ENCODE data around the gene JAK3.

The JAK3 gene

GRCh38 chr19:17837972-17838371, 9.8 kb downstream of the JAK3 start:
- DNase-seq, result no peak

- DNase-seq, result no peak
Measured at GRCh38 chr19:17836530-17836929, 11.3 kb downstream of the JAK3 start.

GRCh38 chr19:17835182-17836006, 12.4 kb downstream of the JAK3 start:
- DNase-seq, result no peak

- DNase-seq, result no peak
Measured at GRCh38 chr19:17834350-17835181, 13.2 kb downstream of the JAK3 start.

GRCh38 chr19:17832443-17833208, 15.2 kb downstream of the JAK3 start:
- no peak for DNase-seq

GRCh38 chr19:17831419-17831888, 16.3 kb downstream of the JAK3 start:
- DNase-seq, result no peak

GRCh38 chr19:17830567-17831418, 17.0 kb downstream of the JAK3 start:
- DNase-seq, result no peak

GRCh38 chr19:17829855-17830566, 17.8 kb downstream of the JAK3 start:
- no peak for DNase-seq

- DNase-seq, result no peak
Measured at GRCh38 chr19:17826508-17827056, 21.2 kb downstream of the JAK3 start.

- DNase-seq, result no peak
Measured at GRCh38 chr19:17824339-17824738, 23.4 kb downstream of the JAK3 start.

GRCh38 chr19:17821190-17821589, 26.6 kb downstream of the JAK3 start, which contains the start of gene INSL3:
Gene INSL3, minus strand, starts transcription at chr19:17821519. Its CDS starts 13 bp downstream, at chr19:17821506.
- DNase-seq, result no peak

- no peak for DNase-seq
Measured at GRCh38 chr19:17817668-17818363, 30.0 kb downstream of the JAK3 start.

GRCh38 chr19:17812099-17812498, 35.7 kb downstream of the JAK3 start:
- DNase-seq, result no peak

GRCh38 chr19:17811681-17812080, 36.1 kb downstream of the JAK3 start:
- no peak for DNase-seq

GRCh38 chr19:17811103-17811502, 36.7 kb downstream of the JAK3 start:
- no peak for DNase-seq

GRCh38 chr19:17807731-17808316, 40.0 kb downstream of the JAK3 start:
- no peak for DNase-seq

GRCh38 chr19:17806945-17807344, 40.8 kb downstream of the JAK3 start:
- no peak for DNase-seq

GRCh38 chr19:17805427-17805826, 42.4 kb downstream of the JAK3 start:
- no peak for DNase-seq

- DNase-seq, result no peak
Measured at GRCh38 chr19:17803264-17803896, 44.4 kb downstream of the JAK3 start.

Data from effector CD4-positive, alpha-beta T cell (primary cell).